GM21515 (cell line): Measurements from ENCODE around the gene IZUMO4.
A peak's percentile ranks its signal among the peaks of the same experiment; 100 is the strongest.
"Not testable (repeated sequence)": the region's sequence is repeated elsewhere in the genome, so short reads cannot be mapped to it uniquely, and the experiment has no call there.

Experiments used
- ATAC-seq: cut with Tn5 transposase; IDR thresholded peaks from one replicate; pipeline ENCODE4 v1.9.1; 2021; ENCODE audit not compliant: unreplicated experiment

The IZUMO4 gene

DNA sequence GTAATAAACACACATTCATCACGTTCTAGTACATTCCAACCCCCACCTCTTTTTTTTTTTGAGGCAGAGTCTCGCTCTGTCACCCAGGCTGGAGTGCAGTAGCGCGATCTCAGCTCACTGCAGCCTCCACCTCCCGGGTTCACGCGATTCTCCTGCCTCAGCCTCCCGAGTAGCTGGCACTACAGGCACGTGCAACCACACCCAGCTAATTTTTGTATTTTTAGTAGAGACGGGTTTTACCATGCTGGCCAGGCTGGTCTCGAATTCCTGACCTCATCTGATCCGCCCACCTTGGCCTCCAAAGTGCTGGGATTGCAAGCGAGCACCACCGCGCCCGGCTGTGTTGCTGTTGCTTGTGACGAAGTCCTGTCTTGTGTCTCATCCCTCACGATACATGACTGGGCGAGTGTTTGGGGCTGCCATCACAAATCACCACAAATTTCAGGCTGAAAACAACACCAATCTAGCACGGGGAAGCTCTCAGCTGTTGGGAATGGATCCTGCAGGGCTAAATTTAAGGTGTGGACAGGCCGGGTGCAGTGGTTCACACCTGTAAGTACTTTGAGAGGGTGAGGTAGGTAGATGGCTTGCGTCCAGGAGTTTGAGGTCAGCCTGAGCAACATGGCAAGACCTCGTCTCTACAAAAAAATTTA, 16.3 kb upstream of the IZUMO4 start:
- ATAC-seq, result no peak

DNA sequence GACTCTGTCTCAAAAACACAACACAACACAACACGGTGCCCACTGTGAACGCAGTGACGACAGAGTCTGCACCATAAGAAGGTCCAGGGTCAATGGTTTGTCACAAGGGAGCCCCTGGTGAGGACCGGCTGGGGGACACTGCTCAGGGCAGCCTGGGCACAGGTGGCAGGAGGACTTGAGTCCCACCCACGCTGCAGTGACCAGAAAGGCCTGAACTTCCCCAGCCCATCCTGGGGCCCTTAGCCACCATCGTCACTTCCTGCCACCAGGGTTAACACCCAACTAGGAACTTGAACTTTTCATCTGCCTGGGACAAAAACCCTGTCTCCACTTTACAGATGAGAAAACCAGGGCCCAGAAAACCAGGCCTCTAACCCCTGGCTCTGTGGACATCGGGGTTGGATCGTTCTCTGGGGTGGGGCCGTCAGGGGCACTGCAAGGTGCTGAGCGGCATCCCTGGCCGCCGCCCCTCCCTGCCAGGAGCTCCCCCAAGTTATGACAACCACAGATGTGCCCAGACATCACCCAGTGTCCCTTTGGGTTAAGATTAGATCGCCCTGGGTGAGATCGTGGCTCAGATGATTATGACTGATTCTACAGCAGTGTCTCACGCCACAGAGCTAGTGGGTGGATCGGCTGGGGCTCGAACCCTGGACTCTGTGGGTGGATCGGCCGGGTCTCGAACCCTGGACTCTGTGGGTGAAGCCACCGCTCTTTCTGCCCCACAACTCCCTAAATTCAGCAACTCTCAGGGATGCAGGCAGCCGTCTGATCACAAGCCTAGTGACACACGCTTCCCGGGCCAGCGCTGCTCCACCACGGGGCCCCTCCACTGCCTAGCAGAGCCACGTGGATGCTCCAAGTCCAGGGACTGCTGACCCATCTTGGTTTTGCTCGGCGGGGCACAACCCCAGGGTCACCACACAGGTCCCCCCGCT, 14.6 kb upstream of the IZUMO4 start:
- no peak for ATAC-seq

DNA sequence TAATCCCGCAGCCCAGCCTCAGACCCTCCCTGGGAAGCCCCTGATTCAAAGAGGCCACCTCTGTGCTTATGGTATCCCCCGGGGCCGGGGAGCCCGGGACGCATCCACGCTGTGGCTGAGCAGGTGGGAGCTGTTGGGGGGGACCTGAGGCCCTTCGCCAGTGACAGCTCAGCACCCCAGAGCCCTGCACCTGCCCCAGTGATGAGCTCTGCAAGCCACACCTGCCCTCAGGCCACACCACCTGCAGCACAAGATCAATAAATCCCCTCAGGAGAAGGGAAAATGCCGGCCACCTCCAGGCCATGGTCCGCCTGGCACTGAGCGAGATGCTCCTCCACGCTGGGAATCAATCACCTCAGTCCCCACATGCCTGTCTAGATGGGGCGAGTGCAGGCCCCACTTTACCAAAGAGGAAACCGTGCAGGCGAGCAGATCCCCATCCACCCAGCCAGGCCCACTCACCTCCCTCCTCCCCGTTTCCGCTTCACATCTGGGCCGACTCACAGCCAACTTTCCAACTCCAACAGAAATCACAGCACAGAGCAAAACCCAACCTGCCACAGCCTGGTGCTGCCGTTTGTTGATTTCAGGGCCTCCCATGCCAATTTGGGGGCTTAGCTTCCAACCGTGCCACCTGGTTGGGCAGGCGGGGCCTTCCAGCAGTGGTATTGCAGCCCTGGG, 13.4 kb upstream of the IZUMO4 start:
- no peak for ATAC-seq

DNA sequence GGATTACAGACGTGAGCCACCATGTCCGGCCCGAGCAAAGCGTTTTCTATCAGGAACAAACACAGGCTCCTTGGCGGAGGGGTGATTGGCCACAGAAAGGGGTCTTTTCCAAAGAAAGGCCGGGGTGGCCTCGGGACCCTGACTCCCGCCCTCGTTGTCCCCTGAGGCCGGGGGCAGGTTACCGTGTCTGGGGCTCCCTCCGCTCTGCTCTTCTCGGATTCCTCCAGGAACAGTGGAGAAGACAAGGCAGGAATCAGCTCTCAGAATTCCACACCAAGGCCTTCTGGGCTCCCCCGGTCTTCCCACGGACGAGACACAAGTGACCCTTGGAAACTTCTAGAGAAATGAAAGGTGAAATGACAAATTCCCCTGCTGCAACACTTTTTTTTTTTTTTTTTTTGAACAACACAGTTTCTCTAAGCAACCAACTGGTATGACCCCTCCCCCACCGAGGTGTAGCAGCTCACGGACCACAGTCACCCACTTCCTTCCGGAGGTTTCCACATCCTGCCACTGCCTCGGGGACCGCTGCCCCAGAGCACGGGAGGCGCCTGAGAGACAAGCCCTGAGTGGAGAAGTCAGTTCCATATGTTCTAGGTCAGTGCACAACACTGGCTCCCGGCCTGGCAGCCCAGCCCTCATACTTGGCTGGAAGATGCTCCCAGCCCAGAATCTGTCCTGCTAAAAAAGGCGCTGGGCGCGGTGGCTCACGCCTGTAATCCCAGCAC, 11.6 kb upstream of the IZUMO4 start:
- ATAC-seq, result peak; percentile 39

DNA sequence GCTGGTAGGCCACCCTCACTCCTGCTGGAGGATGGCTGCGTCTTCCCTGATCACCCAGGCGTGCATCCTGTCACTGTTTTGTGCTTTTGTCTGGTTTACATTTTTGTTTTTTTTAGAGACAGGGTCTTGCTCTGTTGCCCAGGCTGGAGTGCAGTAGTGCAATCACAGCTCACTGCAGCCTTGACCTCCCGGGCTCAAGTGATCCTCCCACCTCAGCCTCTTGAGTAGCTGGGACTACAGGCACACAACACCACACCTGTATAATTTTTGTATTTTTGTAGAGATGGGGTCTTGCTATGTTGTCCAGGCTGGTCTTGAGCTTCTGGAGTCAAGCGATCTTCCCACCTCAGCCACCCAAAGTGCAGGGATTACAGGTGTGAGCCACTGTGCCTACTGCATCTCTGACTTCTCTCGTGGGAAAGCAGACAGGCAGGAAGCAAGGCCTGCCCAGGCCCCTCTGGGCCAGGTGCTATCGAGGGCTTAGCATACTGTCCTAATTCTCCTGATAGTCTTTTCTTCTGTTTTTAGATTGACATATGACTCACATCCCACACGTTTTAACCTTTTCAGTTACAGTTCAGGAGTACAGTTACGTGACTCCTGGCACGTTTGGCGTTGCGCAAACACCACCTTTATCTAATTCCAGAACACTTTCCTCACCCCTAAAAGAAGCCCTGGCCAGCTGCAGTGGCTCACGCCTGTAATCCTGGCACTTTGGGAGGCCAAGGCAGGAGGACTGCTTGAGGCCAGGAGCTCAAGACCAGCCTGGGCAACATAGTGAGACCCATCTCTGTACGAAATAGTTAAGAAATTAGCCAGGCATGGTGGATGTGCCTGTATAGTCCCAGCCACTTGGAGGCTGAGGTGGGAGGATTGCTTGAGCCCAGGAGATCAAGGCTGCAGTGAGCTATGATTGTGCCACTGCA, 9.8 kb upstream of the IZUMO4 start:
- ATAC-seq, result not testable (repeated sequence)

DNA sequence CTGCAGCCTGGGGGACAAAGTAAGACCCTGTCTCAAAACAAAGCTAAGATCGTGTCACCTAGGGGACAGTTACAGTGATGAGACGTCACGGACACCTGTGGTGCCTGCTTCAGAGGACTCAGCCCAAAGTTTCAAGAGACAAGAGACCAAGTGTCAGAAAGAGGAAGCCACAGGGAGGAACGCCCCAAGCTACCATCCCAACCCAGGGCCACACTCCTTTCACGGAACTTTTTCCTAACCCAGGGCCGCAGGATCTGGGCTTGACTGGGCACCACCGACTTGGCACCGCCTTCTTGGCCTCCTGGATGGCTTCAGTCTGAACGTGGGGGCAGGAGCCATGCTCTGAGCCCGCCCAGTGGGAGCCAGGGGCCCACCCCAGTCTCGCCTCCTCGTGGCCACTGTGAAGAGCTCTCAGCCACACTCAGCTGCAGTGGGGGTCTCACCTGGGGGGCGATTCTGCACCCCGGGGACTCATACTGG, 9.1 kb upstream of the IZUMO4 start:
- no peak for ATAC-seq

DNA sequence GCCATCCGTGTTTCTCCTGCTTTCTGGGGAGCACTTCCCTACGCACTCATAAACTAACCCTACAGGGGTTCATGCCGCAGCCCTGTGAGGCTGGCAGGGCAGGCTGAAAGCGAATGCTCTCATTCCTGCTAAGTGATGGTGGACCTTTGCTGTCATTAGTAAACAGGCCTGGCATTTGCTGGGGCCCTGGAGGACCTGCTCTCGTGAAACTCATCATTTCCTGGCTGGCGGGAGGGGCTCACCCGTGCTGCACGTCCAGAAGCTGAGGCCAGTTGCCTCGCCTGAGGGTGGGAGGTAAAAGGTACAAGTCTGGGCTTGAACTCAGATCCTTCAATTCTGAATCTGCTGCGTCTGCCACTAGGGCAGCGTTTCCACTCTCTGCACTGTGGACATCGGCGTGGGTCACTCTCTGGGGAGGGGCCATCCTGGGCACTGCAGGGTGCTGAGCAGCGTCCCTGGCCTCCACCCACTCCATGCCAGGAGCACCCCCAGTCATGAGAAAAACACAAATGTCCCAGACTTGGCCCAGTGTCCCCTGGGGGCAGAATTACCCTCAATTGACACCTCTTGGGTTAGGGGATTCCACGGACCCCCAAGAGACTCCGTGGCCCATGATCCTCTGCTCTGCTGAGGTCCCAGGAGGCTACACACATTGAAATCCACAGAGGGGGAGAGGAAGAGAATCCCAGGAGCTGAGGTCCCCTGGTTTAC, 7.6 kb upstream of the IZUMO4 start:
- no peak for ATAC-seq

DNA sequence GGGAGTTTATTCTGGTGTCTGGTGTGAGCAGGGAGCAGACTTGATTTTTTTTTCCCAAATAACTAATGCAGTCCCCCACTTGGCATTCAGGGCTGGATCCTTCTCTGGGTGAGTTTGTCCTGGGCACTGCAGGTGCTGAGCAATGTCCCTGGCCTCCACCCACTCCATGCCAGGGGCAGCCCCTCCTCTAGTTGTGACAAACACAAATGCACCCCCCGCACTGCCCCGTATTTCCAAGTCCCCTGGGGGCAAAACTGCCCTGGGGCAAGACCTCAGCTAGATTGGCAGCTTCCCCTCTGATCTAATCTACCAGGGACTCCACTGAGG, 7.0 kb upstream of the IZUMO4 start:
- ATAC-seq, result no peak

DNA sequence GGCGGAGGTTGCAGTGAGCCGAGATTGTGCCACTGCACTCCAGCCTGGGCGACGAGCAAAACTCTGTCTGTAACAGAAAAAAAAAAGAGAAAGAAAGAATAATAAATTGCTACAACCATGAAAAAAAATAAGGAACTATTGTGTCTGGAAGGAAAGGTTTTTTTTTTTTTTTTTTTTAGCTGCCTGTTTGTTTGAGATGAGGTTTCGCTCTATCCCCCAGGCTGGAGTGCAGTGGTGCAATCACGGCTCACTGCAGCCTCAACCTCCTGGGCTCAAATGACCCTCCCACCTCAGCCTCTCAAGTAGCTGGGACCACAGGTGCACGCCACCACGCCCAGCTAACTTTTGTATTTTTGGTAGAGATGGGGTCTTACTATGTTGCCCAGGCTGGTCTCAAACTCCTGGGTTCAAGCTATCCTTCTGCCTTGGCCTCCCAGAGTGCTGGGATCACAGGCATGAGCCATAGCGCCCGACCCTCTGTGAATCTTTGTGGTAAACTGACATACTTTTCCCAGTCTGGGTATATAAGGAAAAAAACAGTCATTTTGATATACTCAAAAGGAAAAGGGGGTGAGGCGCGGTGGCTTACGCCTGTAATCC, 4.7 kb upstream of the IZUMO4 start:
- ATAC-seq, result not testable (repeated sequence)

DNA sequence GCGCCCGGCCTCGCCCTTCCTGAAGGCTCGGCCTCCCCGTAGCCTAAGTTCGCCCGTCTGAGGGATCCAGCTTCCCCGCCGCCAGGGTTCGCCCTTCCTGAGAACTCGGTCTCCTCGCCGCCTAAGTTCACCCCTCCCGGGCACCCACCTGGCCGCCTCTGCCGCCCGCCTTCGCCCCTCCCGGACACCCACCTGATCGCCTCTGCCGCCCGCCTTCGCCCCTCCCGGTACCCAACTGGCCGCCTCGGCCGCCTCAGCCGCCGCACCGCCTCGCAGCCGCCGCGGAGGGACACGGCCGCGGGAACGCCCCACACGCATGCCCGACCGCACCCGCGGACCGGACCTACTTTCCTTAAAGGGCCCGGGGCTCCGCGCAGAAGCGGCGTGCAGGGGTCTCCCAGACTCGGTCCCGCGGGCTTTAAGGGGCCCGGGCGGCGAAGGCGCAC, 658 bp upstream of the IZUMO4 start, which contains the start of gene MOB3A:
MOB3A (minus strand) TSS at position 293 of the 446 bp plus-strand sequence. CDS start 17,766 bp downstream, outside the sequence.
- ATAC-seq, result peak; percentile 41

DNA sequence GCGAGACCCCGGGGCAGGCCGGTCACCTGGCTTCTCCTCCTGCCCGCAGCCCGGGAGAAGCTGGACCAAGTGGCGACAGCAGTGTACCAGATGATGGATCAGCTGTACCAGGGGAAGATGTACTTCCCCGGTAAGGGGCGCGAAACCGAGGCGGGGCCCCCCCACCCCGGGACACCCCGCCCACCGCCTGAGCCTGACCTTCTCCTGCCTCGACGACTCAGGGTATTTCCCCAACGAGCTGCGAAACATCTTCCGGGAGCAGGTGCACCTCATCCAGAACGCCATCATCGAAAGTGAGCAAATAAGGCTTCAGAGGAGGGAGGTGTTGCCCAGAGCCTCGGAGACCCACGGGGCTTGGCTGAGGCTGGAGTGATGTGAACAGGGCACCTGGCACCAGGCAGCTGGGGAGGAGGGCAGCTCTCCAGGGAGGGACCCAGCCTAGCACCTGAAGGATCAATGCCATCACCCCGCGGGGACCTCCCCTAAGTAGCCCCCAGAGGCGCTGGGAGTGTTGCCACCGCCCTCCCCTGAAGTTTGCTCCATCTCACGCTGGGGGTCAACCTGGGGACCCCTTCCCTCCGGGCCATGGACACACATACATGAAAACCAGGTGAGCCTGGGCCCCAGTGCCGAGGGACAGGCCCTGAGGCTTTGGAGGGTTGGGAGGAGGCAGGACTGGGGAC, 629 bp downstream of the IZUMO4 start:
- no peak for ATAC-seq

DNA sequence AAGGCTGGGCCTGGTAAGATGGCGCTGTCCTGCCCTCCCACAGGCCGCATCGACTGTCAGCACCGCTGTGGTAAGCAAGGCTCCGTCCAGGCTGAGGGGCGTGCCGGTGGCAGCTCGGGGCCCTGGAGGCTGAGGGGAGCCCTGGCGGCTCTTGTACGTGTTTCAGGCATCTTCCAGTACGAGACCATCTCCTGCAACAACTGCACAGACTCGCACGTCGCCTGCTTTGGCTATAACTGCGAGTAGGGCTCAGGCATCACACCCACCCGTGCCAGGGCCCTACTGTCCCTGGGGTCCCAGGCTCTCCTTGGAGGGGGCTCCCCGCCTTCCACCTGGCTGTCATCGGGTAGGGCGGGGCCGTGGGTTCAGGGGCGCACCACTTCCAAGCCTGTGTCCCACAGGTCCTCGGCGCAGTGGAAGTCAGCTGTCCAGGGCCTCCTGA, 1.2 kb downstream of the IZUMO4 start:
- no peak for ATAC-seq

DNA sequence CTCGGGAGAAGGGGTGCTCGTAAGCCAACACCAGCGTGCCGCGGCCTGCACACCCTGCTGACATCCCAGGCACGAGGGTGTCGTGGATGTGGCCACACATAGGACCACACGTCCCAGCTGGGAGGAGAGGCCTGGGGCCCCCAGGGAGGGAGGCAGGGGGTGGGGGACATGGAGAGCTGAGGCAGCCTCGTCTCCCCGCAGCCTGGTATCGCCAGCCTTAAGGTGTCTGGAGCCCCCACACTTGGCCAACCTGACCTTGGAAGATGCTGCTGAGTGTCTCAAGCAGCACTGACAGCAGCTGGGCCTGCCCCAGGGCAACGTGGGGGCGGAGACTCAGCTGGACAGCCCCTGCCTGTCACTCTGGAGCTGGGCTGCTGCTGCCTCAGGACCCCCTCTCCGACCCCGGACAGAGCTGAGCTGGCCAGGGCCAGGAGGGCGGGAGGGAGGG, 2.4 kb downstream of the IZUMO4 start:
- ATAC-seq, result no peak

DNA sequence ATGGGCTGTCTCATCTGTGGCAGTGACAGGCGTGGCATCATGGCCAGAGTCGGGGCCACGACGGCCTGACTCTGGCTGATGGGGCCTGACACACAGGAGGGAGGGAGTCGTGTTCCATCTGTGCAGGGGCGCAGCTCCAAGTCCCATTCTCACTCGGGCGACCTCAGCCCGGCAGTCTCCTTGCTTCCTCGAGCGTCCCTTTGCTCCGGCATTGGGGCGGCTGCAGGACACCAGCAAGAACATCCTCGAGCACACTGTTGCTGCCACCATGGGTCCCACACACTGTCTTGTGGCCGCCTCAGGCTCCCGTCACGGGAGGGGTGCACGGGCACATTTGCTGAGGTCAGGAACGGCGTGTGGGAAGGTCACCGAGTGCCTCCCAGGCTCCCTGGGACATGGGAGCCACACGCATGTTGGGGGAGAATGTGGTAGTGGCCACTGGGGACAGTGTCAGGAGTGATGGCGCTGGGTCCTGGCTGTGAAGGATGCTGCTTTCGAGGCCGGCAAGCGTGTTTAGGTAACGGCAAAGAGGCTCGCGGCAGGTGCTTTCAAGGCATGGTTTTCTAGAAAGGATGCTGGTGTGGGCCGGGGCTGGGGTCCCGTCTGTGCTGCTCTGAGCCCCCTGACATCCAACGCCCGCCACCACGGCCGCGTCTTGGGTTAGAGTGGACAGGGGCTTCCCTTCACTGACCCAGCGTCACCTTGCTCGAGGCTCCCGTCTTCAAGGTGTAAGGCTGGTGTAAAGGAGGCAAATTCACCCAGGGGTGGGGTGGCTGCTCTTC, 3.4 kb downstream of the IZUMO4 start:
- no peak for ATAC-seq

DNA sequence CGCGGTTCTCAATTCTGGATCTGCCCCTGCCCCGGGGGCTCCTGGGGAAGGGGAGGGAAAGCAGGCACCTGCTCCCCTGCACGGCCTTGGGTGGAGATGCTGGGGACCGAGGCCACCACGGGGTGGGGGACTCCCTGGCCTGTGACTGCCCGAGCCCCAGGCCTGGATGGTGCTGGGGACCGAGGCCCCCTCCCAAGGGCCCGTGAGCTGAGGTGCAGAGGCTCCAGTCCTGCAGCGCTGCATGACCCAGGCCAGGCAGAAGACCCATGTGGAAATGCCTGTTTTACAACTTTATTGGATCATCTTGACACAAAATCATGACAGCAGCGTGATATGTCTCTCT, 4.0 kb downstream of the IZUMO4 start:
- no peak for ATAC-seq

DNA sequence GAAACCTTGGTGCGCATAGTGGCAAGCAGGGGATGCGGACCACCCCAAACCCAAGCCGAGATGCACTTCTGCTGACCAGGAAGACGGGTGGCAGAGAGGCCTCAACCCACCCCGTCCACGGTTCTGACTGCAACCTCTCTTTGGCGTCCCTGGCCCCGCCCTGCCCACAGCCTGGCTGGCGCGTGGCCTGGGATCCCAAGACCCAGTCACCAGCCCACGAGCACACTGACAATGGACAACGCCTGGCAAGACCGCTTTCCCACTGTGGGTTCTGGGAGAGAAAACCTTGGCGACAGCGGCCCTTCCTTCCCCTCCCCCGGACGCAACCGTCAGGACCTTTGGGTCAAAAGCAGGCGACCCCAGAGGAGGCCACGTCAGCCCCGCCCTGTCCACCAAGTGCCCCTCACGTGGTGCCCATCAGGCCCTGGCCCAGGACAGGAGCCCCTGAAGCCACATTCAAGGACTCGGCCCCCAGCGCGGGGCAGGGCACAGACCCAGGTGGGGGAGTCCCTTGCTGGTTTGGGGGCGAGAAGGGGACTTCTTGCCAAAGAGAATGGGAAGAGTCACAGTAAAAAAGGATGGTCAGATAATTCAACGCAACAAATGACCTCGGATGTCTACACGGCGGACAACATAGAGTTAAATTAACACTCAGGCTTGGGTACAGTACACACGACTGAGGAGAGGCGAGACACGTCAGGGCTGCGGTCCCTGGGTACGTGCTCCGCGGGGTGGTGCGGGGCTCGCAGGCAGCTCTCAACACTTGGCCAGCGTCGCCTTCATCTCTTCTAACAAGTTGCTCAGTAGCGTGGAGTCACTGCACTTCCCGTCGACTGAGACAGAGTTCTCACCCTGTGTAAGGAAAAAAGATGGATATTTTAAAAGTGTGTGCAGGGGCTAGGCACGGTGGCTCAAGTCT, 5.0 kb downstream of the IZUMO4 start:
- ATAC-seq, result no peak
